Testis (tissue), 2 donors: Measurements from ENCODE around the gene SPATS2L.

Source experiments
- CTCF ChIP-seq, 3 experiments: fragments of 450-650 bp in 2 of 3; fragments of 200-600 bp in 1 of 3; sonication (generic) in 1 of 3; IDR thresholded peaks; one replicate each; pipeline ENCODE4 v1.5.1; 2016 to 2019; ENCODE audit warnings: antibody characterized with exemption in 3 of 3, mild to moderate bottlenecking in 2 of 3, moderate library complexity in 1 of 3
- POLR2A ChIP-seq: fragments of 450-650 bp; IDR thresholded peaks from one replicate; pipeline ENCODE4 v1.6.1; 2017; ENCODE audit warnings: antibody characterized with exemption, mild to moderate bottlenecking, moderate library complexity

- no peak for TF ChIP-seq CTCF (IDR thresholded peaks at IDR 0.05)
- TF ChIP-seq POLR2A, result no peak
Observed at GRCh38 chr2:200399636-200400035, 93.1 kb downstream of the SPATS2L start.
